ENCODE results near the gene BCAS1. TPM values are rescaled to one million over a fixed set of nuclear protein-coding genes. Genes with fewer than 3 reads are reported as not detected.
A peak's percentile ranks its signal among the peaks of the same experiment; 100 is the strongest.

Gene BCAS1
- polyA plus RNA-seq, 1 of the 3 experiments (the other 2 are of a cell fraction), result not detected

- H3K27ac ChIP-seq (ENCODE audit: low read depth in 2 of 2, low read length in 1 of 2), result no peak overlapping the region
Observed at GRCh38 chr20:53903652-53903987, 166.8 kb downstream of the BCAS1 start.

GRCh38 chr20:53902968-53903651 lies 167.3 kb downstream of the BCAS1 start:
- DNase-seq, result no peak
- Histone ChIP-seq H3K27me3 (ENCODE audit: insufficient read depth) (no peaks in the 10 kb centered on the region), H3K9me3 (no peaks in the 10 kb centered on the region), H3K4me3 (ENCODE audit: low read depth in 2 of 2, low read length in 1 of 2) (no peak overlapping the region), H2AFZ (ENCODE audit: low read depth) (no peak overlapping the region), H3K9me2 (no peaks in the 10 kb centered on the region), H3K36me3 (replicated peaks in 1 of 2; ENCODE audit: control insufficient read depth in 1 of 2, insufficient read depth in 2 of 2, low read length in 1 of 2) (no peaks in the 10 kb centered on the region), H3F3A (replicated peaks; ENCODE audit: insufficient read depth) (peaks cover 40% of the 10 kb centered on the region), H3K79me2 (ENCODE audit: insufficient read depth) (no peaks in the 10 kb centered on the region), H3K9ac (no peak overlapping the region), H3K4me2 (no peak overlapping the region), H3K27ac (ENCODE audit: low read depth in 2 of 2, low read length in 1 of 2) (peak overlapping the region in 1 of 2 experiments; percentile 99; a peak in 2 of 4 replicates), H4K20me1 (ENCODE audit: insufficient read depth) (no peaks in the 10 kb centered on the region), H3K4me1 (ENCODE audit: control insufficient read depth in 1 of 2, insufficient read depth in 2 of 2, low read depth in 1 of 2, low read length in 1 of 2) (peaks cover 31 to 36% of the 10 kb centered on the region in 2 experiments)
- 95% methylated on average over 11 of the region's 11 CpGs for WGBS (ENCODE audit: low lambda C conversion rate)
- POLR2A ChIA-PET, result no interaction called here
- TF ChIP-seq REST (IDR thresholded peaks at IDR 0.05; ENCODE audit: low read depth, low read length) (no peak), RAD21 (IDR thresholded peaks at IDR 0.05; ENCODE audit: low read length) (no peak), TCF12 (IDR thresholded peaks at IDR 0.05) (no peak), EZH2phosphoT487 (IDR thresholded peaks at IDR 0.05; ENCODE audit: borderline replicate concordance, low read depth) (no peak), FOXJ3 (CRISPR knock-in tag; IDR thresholded peaks at IDR 0.05) (no peak), IRF3 (IDR thresholded peaks at IDR 0.05; ENCODE audit: low read depth, low read length) (no peak), SIN3A (IDR thresholded peaks at IDR 0.05; ENCODE audit: borderline replicate concordance, low read depth, low read length) (no peak), USF2 (IDR thresholded peaks at IDR 0.05; ENCODE audit: borderline replicate concordance, low read depth, low read length) (no peak), POLR2AphosphoS5 (IDR thresholded peaks at IDR 0.05; ENCODE audit: low read depth, low read length) (no peak), FOSL2 (IDR thresholded peaks at IDR 0.05; ENCODE audit: borderline replicate concordance, low read depth) (no peak), RFX5 (IDR thresholded peaks at IDR 0.05; ENCODE audit: low read length) (no peak), GABPA (IDR thresholded peaks at IDR 0.05; ENCODE audit: low read depth) (no peak), TAF1 (IDR thresholded peaks at IDR 0.05; ENCODE audit: borderline replicate concordance, low read depth, low read length) (no peak), SMC3 (IDR thresholded peaks at IDR 0.05; ENCODE audit: low read depth, low read length) (no peak), CHD2 (IDR thresholded peaks at IDR 0.05; ENCODE audit: low read length, partially characterized antibody) (no peak)
- CTCF ChIA-PET, result interaction anchor here (0.6 kb wide), 1 partner anchor 801 kb away, joined by 5 read pairs; no protein-coding TSS in a partner anchor

More at GRCh38 chr20:53903652-53903987, 166.8 kb downstream of the BCAS1 start:
- Histone ChIP-seq H3K4me1 (ENCODE audit: control insufficient read depth in 1 of 2, insufficient read depth in 2 of 2, low read depth in 1 of 2, low read length in 1 of 2) (peaks cover 26 to 32% of the 10 kb centered on the region in 2 experiments), H4K20me1 (ENCODE audit: insufficient read depth) (no peaks in the 10 kb centered on the region), H3K79me2 (ENCODE audit: insufficient read depth) (no peaks in the 10 kb centered on the region), H3K9me2 (no peaks in the 10 kb centered on the region), H3K4me3 (ENCODE audit: low read depth in 2 of 2, low read length in 1 of 2) (no peak overlapping the region), H3F3A (replicated peaks; ENCODE audit: insufficient read depth) (peaks cover 35% of the 10 kb centered on the region), H3K4me2 (no peak overlapping the region), H3K9ac (no peak overlapping the region), H3K36me3 (replicated peaks in 1 of 2; ENCODE audit: control insufficient read depth in 1 of 2, insufficient read depth in 2 of 2, low read length in 1 of 2) (no peaks in the 10 kb centered on the region), H3K9me3 (no peaks in the 10 kb centered on the region), H2AFZ (ENCODE audit: low read depth) (no peak overlapping the region), H3K27me3 (ENCODE audit: insufficient read depth) (no peaks in the 10 kb centered on the region)
- no peak for DNase-seq
- ChIA-PET POLR2A (no interaction called here), CTCF (no interaction called here)
- no peak for TF ChIP-seq NRF1 (IDR thresholded peaks at IDR 0.05; ENCODE audit: low read depth, low read length)
- 81% methylated on average over 2 of the region's 2 CpGs for WGBS (ENCODE audit: low lambda C conversion rate)

Measured in SK-N-SH (cell line).